HFFc6 (cell line): ENCODE results near the gene DLGAP4. TPM values are rescaled to one million over a fixed set of nuclear protein-coding genes. Genes with fewer than 3 reads are reported as not detected.

ENCODE experiments used
- DNase-seq: peaks from one replicate; pipeline ENCODE4 v3.0.0-alpha.2; 2018
- H3K27ac Mint-ChIP-seq: 2 replicates; pipeline ENCODE4 v1.8.0; 2020; ENCODE audit warnings: mild to moderate bottlenecking, mixed read lengths
- H3K27me3 Mint-ChIP-seq: 2 replicates; pipeline ENCODE4 v1.8.0; 2021; ENCODE audit warnings: mild to moderate bottlenecking, moderate library complexity, mixed read lengths; ENCODE audit not compliant: insufficient read depth
- H3K36me3 Mint-ChIP-seq: 2 replicates; pipeline ENCODE4 v1.8.0; 2021; ENCODE audit warnings: low read depth, mixed read lengths
- H3K4me1 Mint-ChIP-seq: 2 replicates; pipeline ENCODE4 v1.8.0; 2020; ENCODE audit warnings: low read depth, mixed read lengths
- H3K4me3 Mint-ChIP-seq: 2 replicates; pipeline ENCODE4 v1.8.0; 2020; ENCODE audit warnings: mild to moderate bottlenecking, moderate library complexity, mixed read lengths
- H3K9me3 Mint-ChIP-seq: 2 replicates; pipeline ENCODE4 v1.8.0; 2020; ENCODE audit warnings: mild to moderate bottlenecking, mixed read lengths
- CTCF ChIP-seq: fragments of 200-600 bp; sonication (generic); IDR thresholded peaks from 2 replicates; pipeline ENCODE4 v1.5.0; 2021; ENCODE audit warnings: antibody characterized with exemption, mild to moderate bottlenecking
- total RNA-seq, 6 experiments: library from RNA; stranded (reverse); fragmentation: NEBNext Ultra II Directional; extraction: Animal tissue kit (Norgen Biotek cat#: 25700); gene quantifications; 2 replicates in 1 of 6; 3 replicates in 5 of 6; pipeline ENCODE4 v1.2.3, GENCODE V29; 2021

Gene DLGAP4
- total RNA-seq, 6 experiments from 2014 or later, result 118 to 150 (median 140) TPM

GRCh38 chr20:36322131-36322530 lies 16.0 kb downstream of the DLGAP4 start:
- H3K4me3 Mint-ChIP-seq, result no peak overlapping the region
- H3K9me3 Mint-ChIP-seq, result peaks cover 14% of the 10 kb centered on the region
- 0 out of 2 replicates have a peak, but pooled peaks cover 6% of the 10 kb centered on the region for H3K36me3 Mint-ChIP-seq
- no peak for TF ChIP-seq CTCF
- DNase-seq, result no peak
- no peak overlapping the region for H3K27ac Mint-ChIP-seq
- no peaks in the 10 kb centered on the region for H3K4me1 Mint-ChIP-seq
- H3K27me3 Mint-ChIP-seq, result peaks cover 37% of the 10 kb centered on the region

- no peak overlapping the region for H3K27ac Mint-ChIP-seq
- no peak overlapping the region for H3K4me3 Mint-ChIP-seq
- H3K36me3 Mint-ChIP-seq, result no peaks in the 10 kb centered on the region
- TF ChIP-seq CTCF, result no peak
- H3K27me3 Mint-ChIP-seq, result peaks cover 40% of the 10 kb centered on the region
- DNase-seq, result no peak
- H3K4me1 Mint-ChIP-seq, result no peaks in the 10 kb centered on the region
- H3K9me3 Mint-ChIP-seq, result peaks cover 8% of the 10 kb centered on the region
These were observed 24.0 kb downstream of the DLGAP4 start for GRCh38 chr20:36330091-36330490.

GRCh38 chr20:36331209-36331608 lies 25.1 kb downstream of the DLGAP4 start:
- H3K4me1 Mint-ChIP-seq, result no peaks in the 10 kb centered on the region

GRCh38 chr20:36333841-36334240 lies 27.7 kb downstream of the DLGAP4 start:
- Mint-ChIP-seq H3K36me3 (no peaks in the 10 kb centered on the region), H3K27me3 (peaks cover 70% of the 10 kb centered on the region), H3K4me3 (no peak overlapping the region), H3K9me3 (no peaks in the 10 kb centered on the region), H3K4me1 (no peaks in the 10 kb centered on the region), H3K27ac (no peak overlapping the region)
- no peak for DNase-seq
- no peak for TF ChIP-seq CTCF

More at GRCh38 chr20:36331209-36331608, 25.1 kb downstream of the DLGAP4 start:
- no peak for DNase-seq
- Mint-ChIP-seq H3K9me3 (no peaks in the 10 kb centered on the region), H3K4me3 (no peak overlapping the region), H3K27ac (no peak overlapping the region), H3K27me3 (peaks cover 51% of the 10 kb centered on the region), H3K36me3 (no peaks in the 10 kb centered on the region)
- TF ChIP-seq CTCF, result no peak

GRCh38 chr20:36334281-36335205 lies 28.4 kb downstream of the DLGAP4 start:
- Mint-ChIP-seq H3K36me3 (no peaks in the 10 kb centered on the region), H3K9me3 (no peaks in the 10 kb centered on the region), H3K4me3 (no peak overlapping the region), H3K27ac (no peak overlapping the region), H3K4me1 (no peaks in the 10 kb centered on the region), H3K27me3 (peaks cover 70% of the 10 kb centered on the region)
- no peak for DNase-seq
- no peak for TF ChIP-seq CTCF
